Mesothelial cell of epicardium (in vitro differentiated cells): ENCODE results near the gene VAV3. TPM values are rescaled to one million over a fixed set of nuclear protein-coding genes. Genes with fewer than 3 reads are reported as not detected.

Experiments used
- DNase-seq, 2 experiments: peaks; one replicate each; pipeline ENCODE4 v3.0.0; 2021; ENCODE audit warnings: low spot score in 2 of 2; ENCODE audit not compliant: unreplicated experiment in 2 of 2
- H3K27ac Mint-ChIP-seq: 2 replicates; pipeline ENCODE4 v1.8.0; 2021; ENCODE audit warnings: mixed read lengths
- H3K27me3 Mint-ChIP-seq: 2 replicates; pipeline ENCODE4 v1.8.0; 2021; ENCODE audit warnings: low read depth, mixed read lengths
- H3K36me3 Mint-ChIP-seq: 2 replicates; pipeline ENCODE4 v1.8.0; 2021; ENCODE audit warnings: mixed read lengths
- H3K4me1 Mint-ChIP-seq: 2 replicates; pipeline ENCODE4 v1.8.0; 2021; ENCODE audit warnings: mixed read lengths
- H3K4me3 Mint-ChIP-seq: 2 replicates; pipeline ENCODE4 v1.8.0; 2021; ENCODE audit warnings: mild to moderate bottlenecking, moderate library complexity, mixed read lengths
- H3K9me3 Mint-ChIP-seq: 2 replicates; pipeline ENCODE4 v1.8.0; 2021; ENCODE audit warnings: mixed read lengths
- total RNA-seq: library from RNA; stranded (reverse); gene quantifications from 3 replicates; pipeline ENCODE4 v1.2.1, GENCODE V29; 2021
- TF ChIP-seq, protein P1 (sequence below): fragments of 200-600 bp; sonication (generic); IDR thresholded peaks from one replicate; pipeline ENCODE4 v1.5.0; 2021; ENCODE audit warnings: antibody characterized with exemption; ENCODE audit not compliant: unreplicated experiment

Gene VAV3
- total RNA-seq, 1 donor from 2014 or later: 3.2 TPM

DNA sequence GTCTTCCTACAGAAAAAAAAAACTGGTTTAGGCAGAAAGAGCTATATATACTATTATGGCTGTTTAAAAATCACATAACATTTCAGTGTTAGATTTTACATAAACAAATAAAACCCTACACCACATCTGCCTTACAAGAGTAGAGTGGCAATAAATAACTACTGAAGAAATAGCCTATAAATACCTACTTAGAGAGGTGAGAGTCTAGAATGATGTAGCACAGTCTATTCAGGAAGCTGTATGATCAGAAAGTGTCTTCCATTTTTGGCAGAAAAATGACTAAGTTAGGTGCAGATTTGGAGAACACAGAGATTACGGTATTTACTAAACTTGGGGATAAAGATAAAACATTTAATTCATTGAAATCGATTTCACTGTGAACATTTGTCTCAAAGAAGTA lies 75.5 kb downstream of the VAV3 start:
- Mint-ChIP-seq H3K9me3 (peaks cover 5% of the 10 kb centered on the region), H3K27ac (no peak overlapping the region), H3K4me1 (no peaks in the 10 kb centered on the region), H3K27me3 (no peaks in the 10 kb centered on the region), H3K36me3 (no peaks in the 10 kb centered on the region), H3K4me3 (no peak overlapping the region)
- TF ChIP-seq, protein P1, sequence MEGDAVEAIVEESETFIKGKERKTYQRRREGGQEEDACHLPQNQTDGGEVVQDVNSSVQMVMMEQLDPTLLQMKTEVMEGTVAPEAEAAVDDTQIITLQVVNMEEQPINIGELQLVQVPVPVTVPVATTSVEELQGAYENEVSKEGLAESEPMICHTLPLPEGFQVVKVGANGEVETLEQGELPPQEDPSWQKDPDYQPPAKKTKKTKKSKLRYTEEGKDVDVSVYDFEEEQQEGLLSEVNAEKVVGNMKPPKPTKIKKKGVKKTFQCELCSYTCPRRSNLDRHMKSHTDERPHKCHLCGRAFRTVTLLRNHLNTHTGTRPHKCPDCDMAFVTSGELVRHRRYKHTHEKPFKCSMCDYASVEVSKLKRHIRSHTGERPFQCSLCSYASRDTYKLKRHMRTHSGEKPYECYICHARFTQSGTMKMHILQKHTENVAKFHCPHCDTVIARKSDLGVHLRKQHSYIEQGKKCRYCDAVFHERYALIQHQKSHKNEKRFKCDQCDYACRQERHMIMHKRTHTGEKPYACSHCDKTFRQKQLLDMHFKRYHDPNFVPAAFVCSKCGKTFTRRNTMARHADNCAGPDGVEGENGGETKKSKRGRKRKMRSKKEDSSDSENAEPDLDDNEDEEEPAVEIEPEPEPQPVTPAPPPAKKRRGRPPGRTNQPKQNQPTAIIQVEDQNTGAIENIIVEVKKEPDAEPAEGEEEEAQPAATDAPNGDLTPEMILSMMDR: no peak
- no peak for DNase-seq

DNA sequence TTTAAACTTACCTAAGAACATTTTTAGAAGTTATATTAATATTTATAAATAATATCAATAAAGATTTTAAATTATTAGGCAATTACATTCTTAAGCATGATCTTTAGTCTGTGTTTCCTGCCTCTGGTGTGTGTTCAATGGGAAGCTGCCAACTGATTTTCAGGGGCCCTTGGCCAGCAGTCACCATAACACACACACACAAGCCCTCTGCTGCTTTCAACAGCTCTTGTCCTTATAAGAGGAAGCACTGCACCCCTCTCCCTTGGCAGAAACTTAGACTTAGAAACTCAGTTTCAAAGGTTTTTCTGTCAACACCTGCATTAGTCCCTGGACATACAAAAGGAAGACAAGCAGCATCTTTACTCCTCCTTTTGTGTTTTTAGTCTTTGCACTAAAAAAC lies 81.4 kb downstream of the VAV3 start:
- H3K27ac Mint-ChIP-seq: no peak overlapping the region
- DNase-seq: no peak
- peaks cover 8% of the 10 kb centered on the region for H3K4me1 Mint-ChIP-seq
- H3K36me3 Mint-ChIP-seq: no peaks in the 10 kb centered on the region
- TF ChIP-seq, protein P1: no peak
- H3K27me3 Mint-ChIP-seq: no peaks in the 10 kb centered on the region
- H3K9me3 Mint-ChIP-seq: no peaks in the 10 kb centered on the region
- H3K4me3 Mint-ChIP-seq: no peak overlapping the region

DNA sequence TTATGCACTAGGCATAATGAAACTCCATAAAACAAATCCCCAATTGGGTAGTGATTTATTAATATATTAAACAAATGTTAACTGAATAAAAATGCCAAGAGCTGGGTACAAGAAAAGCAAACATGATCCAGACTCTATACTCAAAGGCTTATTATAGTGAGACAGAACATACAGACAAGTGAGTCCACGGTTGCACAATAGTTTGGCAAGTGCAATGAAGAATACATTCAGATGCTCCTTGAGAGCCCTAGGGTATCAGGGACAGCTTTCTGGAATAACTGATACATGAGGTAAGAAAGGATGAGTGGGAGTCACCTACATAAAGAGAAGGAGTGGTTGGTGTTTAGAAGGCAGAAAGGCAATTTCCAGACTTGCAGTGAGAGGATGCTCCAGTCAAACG lies 85.1 kb downstream of the VAV3 start:
- Mint-ChIP-seq H3K27me3 (no peaks in the 10 kb centered on the region), H3K4me3 (no peak overlapping the region), H3K36me3 (no peaks in the 10 kb centered on the region), H3K9me3 (peaks cover 12% of the 10 kb centered on the region), H3K4me1 (peaks cover 12% of the 10 kb centered on the region), H3K27ac (no peak overlapping the region)
- no peak for DNase-seq
- TF ChIP-seq, protein P1: no peak

DNA sequence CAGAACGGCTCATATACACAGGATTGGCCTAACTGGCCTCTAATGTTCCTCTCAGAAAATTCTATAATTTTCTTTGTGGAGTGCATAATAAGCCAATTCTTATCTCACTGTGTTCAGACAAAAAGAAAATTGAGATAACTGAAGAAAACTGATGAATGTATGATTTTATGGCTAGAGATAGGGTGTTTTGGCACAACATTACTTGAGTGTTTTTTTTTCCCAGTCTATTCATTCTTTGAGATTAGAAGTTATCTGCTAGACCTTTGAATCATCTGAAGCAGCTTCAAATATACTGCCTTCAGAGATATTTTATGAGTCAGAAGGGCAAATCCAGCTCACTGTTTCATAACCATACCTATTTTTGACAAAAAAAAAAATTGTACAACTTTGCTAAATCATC lies 85.6 kb downstream of the VAV3 start:
- Mint-ChIP-seq H3K27me3 (no peaks in the 10 kb centered on the region), H3K9me3 (peaks cover 12% of the 10 kb centered on the region), H3K27ac (no peak overlapping the region), H3K4me1 (peaks cover 12% of the 10 kb centered on the region), H3K4me3 (no peak overlapping the region), H3K36me3 (no peaks in the 10 kb centered on the region)
- no peak for DNase-seq
- TF ChIP-seq, protein P1: no peak

DNA sequence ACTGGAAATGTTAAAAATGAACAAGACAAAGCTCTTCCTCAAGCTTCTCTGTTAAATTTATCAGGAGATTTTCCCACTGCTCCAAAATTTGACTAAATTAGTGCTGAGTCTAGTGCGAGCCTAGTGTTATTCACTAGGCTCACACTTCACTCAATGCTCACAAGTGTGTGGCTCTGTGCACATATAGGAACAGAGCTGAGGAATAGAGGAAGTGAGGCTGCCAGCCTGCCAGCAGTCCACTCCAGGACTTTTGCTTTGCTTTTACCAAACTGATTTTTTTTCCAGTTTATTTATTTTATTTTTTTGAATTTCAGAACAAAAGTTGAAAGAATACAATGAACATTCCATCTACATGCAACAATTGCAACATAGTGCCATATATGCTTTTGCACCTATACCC lies 87.2 kb downstream of the VAV3 start:
- Mint-ChIP-seq H3K36me3 (no peaks in the 10 kb centered on the region), H3K27me3 (no peaks in the 10 kb centered on the region), H3K4me3 (no peak overlapping the region), H3K4me1 (peaks cover 12% of the 10 kb centered on the region), H3K9me3 (peaks cover 12% of the 10 kb centered on the region), H3K27ac (no peak overlapping the region)
- no peak for DNase-seq
- TF ChIP-seq, protein P1: no peak

DNA sequence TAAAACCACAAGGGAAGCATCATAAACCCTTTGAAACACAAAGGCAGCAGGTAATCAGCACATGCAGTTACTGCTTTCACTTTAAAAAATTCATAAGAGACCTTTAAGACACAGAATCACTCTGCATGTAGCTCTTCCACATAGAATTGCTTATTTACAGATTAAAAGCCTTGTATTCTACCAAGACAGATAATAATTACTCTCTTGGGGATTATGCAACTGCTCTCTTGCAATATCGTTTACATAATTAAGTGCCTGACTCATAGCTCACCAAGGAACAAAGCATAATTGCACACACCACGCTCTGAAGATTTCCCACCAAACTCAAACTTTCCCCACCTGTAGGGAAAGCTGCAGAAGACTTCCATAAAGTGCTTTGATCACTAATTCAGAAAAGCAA lies 87.9 kb downstream of the VAV3 start:
- Mint-ChIP-seq H3K4me1 (peaks cover 12% of the 10 kb centered on the region), H3K9me3 (peaks cover 12% of the 10 kb centered on the region), H3K4me3 (no peak overlapping the region), H3K36me3 (no peaks in the 10 kb centered on the region), H3K27me3 (no peaks in the 10 kb centered on the region), H3K27ac (no peak overlapping the region)
- TF ChIP-seq, protein P1: no peak
- no peak for DNase-seq
